NCI-H2029 treated with DMSO at 0.1 percent for 48 hours (cell line): Measurements from ENCODE around the gene RGS3.
A peak's percentile ranks its signal among the peaks of the same experiment; 100 is the strongest.
"Not testable (repeated sequence)": the region's sequence is repeated elsewhere in the genome, so short reads cannot be mapped to it uniquely, and the experiment has no call there.

ENCODE experiments used
- DNase-seq: peaks from one replicate; lab custom pipeline; 2025; lab: John Stamatoyannopoulos, UW

RGS3 gene

GRCh38 chr9:113463418-113464285 is at the start of gene RGS3:
RGS3 (plus strand) TSS chr9:113463727; CDS start chr9:113463803, 76 bp downstream.
- DNase-seq: peak; percentile 59

- no peak for DNase-seq
Observed at GRCh38 chr9:113416149-113416721, 47.3 kb upstream of the RGS3 start.

- DNase-seq: no peak
Observed at GRCh38 chr9:113417370-113417769, 46.2 kb upstream of the RGS3 start.

GRCh38 chr9:113421726-113422125 is 41.8 kb upstream of the RGS3 start:
- DNase-seq: no peak

- DNase-seq: no peak
Observed at GRCh38 chr9:113425072-113425471, 38.5 kb upstream of the RGS3 start.

- DNase-seq: no peak
Observed at GRCh38 chr9:113426701-113427100, 36.8 kb upstream of the RGS3 start.

- no peak for DNase-seq
Observed at GRCh38 chr9:113427629-113428028, 35.9 kb upstream of the RGS3 start.

GRCh38 chr9:113428062-113428615 is 35.4 kb upstream of the RGS3 start:
- DNase-seq: no peak

- DNase-seq: no peak
Observed at GRCh38 chr9:113431191-113431590, 32.3 kb upstream of the RGS3 start.

- DNase-seq: no peak
Observed at GRCh38 chr9:113436728-113437515, 26.6 kb upstream of the RGS3 start.

- not testable (repeated sequence) for DNase-seq
Observed at GRCh38 chr9:113437716-113438115, 25.8 kb upstream of the RGS3 start.

GRCh38 chr9:113444736-113445135 is 18.8 kb upstream of the RGS3 start:
- no peak for DNase-seq

- DNase-seq: peak; percentile 19
Observed at GRCh38 chr9:113446323-113446740, 17.2 kb upstream of the RGS3 start.

- DNase-seq: no peak
Observed at GRCh38 chr9:113449376-113449775, 14.2 kb upstream of the RGS3 start.

GRCh38 chr9:113452113-113452605 is 11.4 kb upstream of the RGS3 start:
- no peak for DNase-seq

- no peak for DNase-seq
Observed at GRCh38 chr9:113454914-113455761, 8.4 kb upstream of the RGS3 start.

GRCh38 chr9:113456235-113456634 is 7.3 kb upstream of the RGS3 start:
- DNase-seq: no peak

- no peak for DNase-seq
Observed at GRCh38 chr9:113461285-113461684, 2.2 kb upstream of the RGS3 start.

- no peak for DNase-seq
Observed at GRCh38 chr9:113461943-113462342, 1.6 kb upstream of the RGS3 start.

GRCh38 chr9:113462781-113463286 is 693 bp upstream of the RGS3 start:
- DNase-seq: no peak

GRCh38 chr9:113464286-113464660 is 746 bp downstream of the RGS3 start:
- no peak for DNase-seq
